Activated CD8-positive, alpha-beta T cell treated with anti-CD3 and anti-CD28 coated beads for 36 hours (primary cell): ENCODE measurements around the gene UVRAG. TPM values are rescaled to one million over a fixed set of nuclear protein-coding genes. Genes with fewer than 3 reads are reported as not detected.

Source experiments
- ATAC-seq: fragments of 200-7000 bp; cut with Tn5 transposase; one replicate; pipeline ENCODE4 v1.10.0; 2021; ENCODE audit warnings: mild to moderate bottlenecking, moderate library complexity
- CTCF ChIA-PET: fragments of 350-600 bp; sonication (Branson Sonifier 250); formaldehyde crosslinking; loops from one replicate; lab custom pipeline; 2021; ENCODE audit warnings: antibody characterized with exemption; lab: Charles Lee
- POLR2A ChIA-PET: fragments of 350-600 bp; sonication (Branson Sonifier 250); formaldehyde crosslinking; loops from one replicate; lab custom pipeline; 2021; ENCODE audit warnings: antibody characterized with exemption; lab: Charles Lee
- DNase-seq: peaks from one replicate; pipeline ENCODE4 v3.0.0-alpha.2; 2020
- H3K27ac Mint-ChIP-seq: one replicate; pipeline ENCODE4 v1.8.0; 2021; ENCODE audit warnings: mild to moderate bottlenecking, mixed read lengths
- H3K27me3 Mint-ChIP-seq: one replicate; pipeline ENCODE4 v1.8.0; 2021; ENCODE audit warnings: mixed read lengths
- H3K36me3 Mint-ChIP-seq: one replicate; pipeline ENCODE4 v1.8.0; 2021; ENCODE audit warnings: low read depth, mixed read lengths
- H3K4me1 Mint-ChIP-seq: one replicate; pipeline ENCODE4 v1.8.0; 2021; ENCODE audit warnings: low read depth, mixed read lengths
- H3K4me3 Mint-ChIP-seq: one replicate; pipeline ENCODE4 v1.8.0; 2021; ENCODE audit warnings: mild to moderate bottlenecking, moderate library complexity, mixed read lengths
- H3K9me3 Mint-ChIP-seq: one replicate; pipeline ENCODE4 v1.8.0; 2021; ENCODE audit warnings: mixed read lengths
- CTCF ChIP-seq: fragments of 200-600 bp; IDR thresholded peaks from one replicate; pipeline ENCODE4 v1.8.0; 2022; ENCODE audit warnings: antibody characterized with exemption, mild to moderate bottlenecking
- intact Hi-C: fragments of 100-400 bp; cut with micrococcal nuclease; formaldehyde crosslinking; loops from one replicate; pipeline ENCODE4 v1.10.0; 2022
- total RNA-seq, 2 experiments: library from RNA; stranded (reverse); gene quantifications; one replicate each; pipeline ENCODE4 v1.2.3, GENCODE V29; 2021

UVRAG gene
- total RNA-seq, 2 experiments from 2014 or later = 14.4 to 15.7 TPM

DNA sequence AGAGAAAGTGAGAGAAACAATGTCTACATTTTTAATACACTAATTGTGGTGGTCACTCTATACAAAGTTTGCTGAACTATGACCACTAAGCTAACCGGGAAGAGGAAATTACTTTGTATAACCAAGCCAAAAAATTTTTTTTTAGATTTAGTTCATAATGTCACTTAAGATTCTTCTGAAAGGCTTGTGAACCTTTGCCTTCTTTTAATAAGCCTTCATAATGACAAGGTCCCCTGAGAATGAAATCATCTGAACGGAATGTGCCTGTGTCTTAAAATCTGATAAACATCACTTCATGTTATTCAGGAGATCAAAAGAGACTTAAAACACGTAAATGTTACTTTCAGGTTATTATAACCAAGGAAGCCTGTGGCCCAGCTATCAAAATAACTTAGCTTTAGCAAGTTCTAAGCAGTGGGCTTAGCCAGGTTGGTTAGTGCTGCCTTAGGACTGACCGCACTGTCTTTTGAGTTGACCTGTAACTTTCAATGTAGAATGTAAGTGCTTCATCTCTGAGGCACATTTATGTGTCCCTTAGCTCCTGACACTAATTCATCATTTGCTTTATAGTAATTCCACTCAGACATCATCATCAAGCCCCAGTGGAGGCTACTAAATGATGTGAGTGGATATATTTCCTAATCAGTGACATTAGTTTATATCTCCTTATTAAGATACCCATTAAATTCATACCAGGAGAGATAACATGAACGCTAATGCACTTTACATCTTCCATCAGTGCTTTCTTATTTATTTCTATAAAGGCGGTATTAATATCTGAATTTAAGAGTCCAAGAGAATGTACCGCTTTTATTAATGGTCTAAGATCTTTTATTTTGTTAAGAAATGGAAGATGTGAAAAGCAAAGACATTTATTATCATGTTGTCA is 268.8 kb downstream of the UVRAG start:
- ATAC-seq (no peak), DNase-seq (no peak)
- intact Hi-C loops = no loop called here
- Mint-ChIP-seq H3K4me1 (no peaks in the 10 kb centered on the region), H3K36me3 (peaks cover 12% of the 10 kb centered on the region), H3K27me3 (no peaks in the 10 kb centered on the region), H3K9me3 (peaks cover 3% of the 10 kb centered on the region), H3K4me3 (no peak overlapping the region), H3K27ac (no peak overlapping the region)
- CTCF ChIA-PET = interaction anchor here (1.0 kb wide), 1 partner anchor 10 kb away, joined by 3 read pairs; no protein-coding TSS in a partner anchor
- POLR2A ChIA-PET = no interaction called here
- TF ChIP-seq CTCF = no peak

DNA sequence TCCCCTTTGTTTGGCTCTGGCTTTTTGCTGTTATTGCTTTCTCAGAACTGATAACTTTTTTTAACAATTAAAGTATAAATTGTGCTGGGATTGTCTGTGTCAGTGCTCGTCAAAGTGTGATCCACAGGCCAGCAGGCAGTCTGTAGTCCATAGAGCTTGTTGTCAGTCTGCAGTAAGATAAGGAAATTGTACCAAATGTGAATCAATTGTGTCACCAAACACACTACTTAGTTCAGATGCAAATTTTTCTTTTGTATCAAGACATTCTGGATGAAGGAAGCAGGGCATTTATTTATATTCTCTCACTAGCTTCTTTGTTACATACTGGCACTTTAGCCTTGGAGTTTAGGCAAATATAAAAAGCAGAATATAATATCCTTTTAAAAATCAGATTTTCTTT is 270.3 kb downstream of the UVRAG start:
- ChIA-PET POLR2A (no interaction called here), CTCF (no interaction called here)
- ATAC-seq (no peak), DNase-seq (no peak)
- Mint-ChIP-seq H3K27ac (no peak overlapping the region), H3K36me3 (peaks cover 15% of the 10 kb centered on the region), H3K4me3 (no peak overlapping the region), H3K9me3 (peaks cover 9% of the 10 kb centered on the region), H3K27me3 (no peaks in the 10 kb centered on the region), H3K4me1 (no peaks in the 10 kb centered on the region)
- intact Hi-C loops = no loop called here
- no peak for TF ChIP-seq CTCF

GRCh38 chr11:76086743-76087635 is 272.0 kb downstream of the UVRAG start:
- Mint-ChIP-seq H3K4me3 (no peak overlapping the region), H3K27ac (no peak overlapping the region), H3K36me3 (peaks cover 30% of the 10 kb centered on the region), H3K9me3 (peaks cover 11% of the 10 kb centered on the region), H3K27me3 (no peaks in the 10 kb centered on the region), H3K4me1 (no peaks in the 10 kb centered on the region)
- intact Hi-C loops = no loop called here
- ChIA-PET CTCF (interaction anchor here (1.4 kb wide), 1 partner anchor 16 kb away, joined by 3 read pairs; no protein-coding TSS in a partner anchor), POLR2A (no interaction called here)
- TF ChIP-seq CTCF = no peak
- ATAC-seq (no peak), DNase-seq (no peak)

DNA sequence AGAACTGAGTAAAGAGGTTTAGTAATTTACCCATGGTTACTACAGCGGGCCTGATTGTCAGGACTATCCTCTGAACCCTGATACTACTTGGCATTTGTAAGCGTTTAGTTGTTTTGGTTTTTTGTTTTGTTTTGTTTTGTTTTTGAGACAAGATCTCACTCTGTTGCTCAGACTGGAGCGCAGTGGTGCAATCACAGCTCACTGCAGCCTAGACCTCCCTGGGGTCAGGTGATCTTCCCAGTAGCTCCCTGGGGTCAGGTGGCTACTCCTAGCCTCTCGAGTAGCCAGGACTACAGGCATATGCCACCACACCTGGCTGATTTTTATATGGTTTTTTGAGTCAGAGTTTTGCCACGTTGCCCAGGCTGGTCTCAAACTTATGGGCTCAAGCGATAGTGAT is 272.7 kb downstream of the UVRAG start:
- H3K27ac Mint-ChIP-seq = no peak overlapping the region
- no peaks in the 10 kb centered on the region for H3K4me1 Mint-ChIP-seq
- ChIA-PET POLR2A (no interaction called here), CTCF (no interaction called here)
- ATAC-seq = no peak
- peaks cover 34% of the 10 kb centered on the region for H3K36me3 Mint-ChIP-seq
- peaks cover 11% of the 10 kb centered on the region for H3K9me3 Mint-ChIP-seq
- no peak for TF ChIP-seq CTCF
- DNase-seq = no peak
- no peak overlapping the region for H3K4me3 Mint-ChIP-seq
- intact Hi-C loops = no loop called here
- no peaks in the 10 kb centered on the region for H3K27me3 Mint-ChIP-seq
